RKO (cell line): Measurements from ENCODE around the gene NR3C2.

Source experiments
- DNase-seq: peaks from one replicate; pipeline ENCODE4 v3.0.0-alpha.2; 2016; ENCODE audit warnings: low spot score

NR3C2 gene

DNA sequence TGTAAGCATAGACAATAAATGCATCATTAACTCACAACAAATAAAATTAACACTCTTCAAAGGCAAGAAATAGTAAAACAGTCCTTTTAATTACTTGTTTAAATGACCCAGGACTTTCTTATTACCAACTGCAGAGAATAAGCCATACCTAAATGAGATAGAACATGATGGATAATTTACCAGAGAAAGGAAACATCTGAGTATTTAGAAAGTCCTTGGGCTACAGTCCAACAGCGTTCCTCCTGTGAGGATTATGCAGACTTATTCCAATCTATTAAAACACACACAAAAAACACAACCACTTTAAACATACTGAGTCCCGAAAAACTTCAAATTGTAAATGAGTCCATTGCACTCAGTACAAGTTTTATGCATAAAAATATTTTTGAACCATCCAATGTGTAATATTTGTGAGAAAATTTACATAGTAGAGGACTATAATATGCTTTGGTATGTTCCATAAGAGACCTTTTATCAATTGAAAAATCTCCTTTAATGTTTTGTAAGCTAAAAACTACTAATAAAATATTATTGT lies 129.2 kb downstream of the NR3C2 start:
- DNase-seq = no peak

DNA sequence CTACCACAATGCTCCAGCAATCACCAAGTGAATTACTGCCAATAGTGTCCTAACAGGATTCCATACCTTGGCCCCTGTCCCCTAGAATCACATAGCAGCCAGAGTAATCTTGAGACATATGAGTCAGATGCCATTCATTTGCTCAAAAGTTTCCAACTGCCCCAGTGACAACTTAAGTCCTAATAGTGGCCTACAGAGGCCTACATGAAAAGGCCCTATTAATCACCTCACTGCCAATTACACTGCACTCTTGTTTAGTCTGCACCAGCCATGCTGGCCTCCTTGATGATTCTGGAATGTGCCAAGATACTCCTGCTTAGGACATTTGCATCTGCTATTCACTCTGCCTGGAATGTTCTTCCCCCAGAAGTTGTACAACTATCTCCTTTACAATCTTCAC lies 130.7 kb downstream of the NR3C2 start:
- DNase-seq = no peak

DNA sequence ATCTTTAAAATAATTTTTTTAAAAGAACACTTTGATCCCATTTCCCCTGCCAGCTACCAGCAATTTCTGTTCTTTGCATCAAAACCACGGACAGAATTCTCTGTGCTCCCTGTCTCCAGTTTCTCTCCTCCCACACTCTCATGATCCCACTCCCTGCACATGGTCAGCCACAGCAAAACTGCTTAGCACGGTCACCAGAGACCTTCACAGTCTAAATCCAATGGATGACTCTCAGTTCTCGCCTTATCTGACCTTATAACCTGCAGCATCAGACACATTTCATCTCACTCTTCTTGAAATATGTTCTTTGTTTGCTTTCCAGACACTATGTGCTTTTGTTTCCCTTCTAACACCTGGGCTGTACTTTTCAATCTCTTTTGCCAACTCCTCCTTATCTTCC lies 131.5 kb downstream of the NR3C2 start:
- no peak for DNase-seq

DNA sequence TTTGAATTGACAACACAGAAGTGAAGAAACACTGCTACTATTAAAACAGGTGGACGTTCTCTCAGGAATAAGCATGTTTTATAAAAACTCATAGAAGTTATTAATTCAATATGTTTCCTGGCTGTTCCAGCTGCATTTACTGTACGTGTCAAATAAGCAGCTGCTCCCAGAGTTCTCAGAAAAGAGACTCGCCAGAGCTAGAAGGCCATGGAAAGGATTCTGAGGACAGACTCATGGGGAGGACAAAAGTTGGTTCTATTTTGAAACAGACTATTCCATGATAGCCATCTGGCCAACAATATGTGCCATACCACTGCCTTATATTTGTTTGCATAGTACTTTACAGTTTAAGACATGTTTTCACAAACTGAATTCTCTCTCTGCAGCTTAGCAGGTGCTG lies 136.5 kb downstream of the NR3C2 start:
- no peak for DNase-seq

DNA sequence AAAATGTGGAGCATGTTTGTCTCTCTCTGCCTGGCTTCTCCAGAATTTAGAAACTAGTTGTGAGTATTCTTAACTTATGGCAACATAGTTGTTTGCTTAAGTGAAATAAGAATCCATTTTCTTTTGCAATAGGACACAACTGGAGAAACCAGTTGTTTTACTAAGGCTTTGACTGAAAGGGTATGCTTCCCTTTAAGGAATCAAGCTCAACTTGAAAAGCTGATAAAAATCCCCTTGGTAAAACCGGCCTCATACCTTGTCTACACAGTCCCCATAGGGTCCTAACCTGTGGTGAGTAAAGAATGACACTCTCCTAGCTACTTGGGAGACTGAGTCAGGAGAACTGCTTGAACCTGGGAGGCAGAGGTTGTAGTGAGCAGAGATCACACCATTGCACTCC lies 139.8 kb downstream of the NR3C2 start:
- DNase-seq = no peak

DNA sequence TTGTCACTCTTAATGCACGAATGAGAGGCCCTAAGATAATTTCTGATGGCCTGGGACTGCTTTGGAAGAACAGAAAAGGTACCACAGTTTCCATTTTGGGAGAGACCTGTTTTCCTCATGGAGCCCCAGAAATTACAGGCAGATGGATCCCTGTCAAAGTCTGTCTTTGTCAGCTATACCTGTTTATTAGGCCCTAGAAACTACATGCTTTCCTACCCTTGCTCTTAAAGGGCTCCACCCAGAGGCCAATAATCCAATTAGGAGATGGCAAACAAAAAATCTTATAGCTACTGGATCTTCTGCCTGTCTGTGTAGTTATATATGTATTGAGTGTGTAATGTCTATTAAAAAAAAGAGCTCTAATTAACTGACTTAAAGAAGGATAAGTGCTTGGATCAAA lies 141.3 kb downstream of the NR3C2 start:
- DNase-seq = no peak

DNA sequence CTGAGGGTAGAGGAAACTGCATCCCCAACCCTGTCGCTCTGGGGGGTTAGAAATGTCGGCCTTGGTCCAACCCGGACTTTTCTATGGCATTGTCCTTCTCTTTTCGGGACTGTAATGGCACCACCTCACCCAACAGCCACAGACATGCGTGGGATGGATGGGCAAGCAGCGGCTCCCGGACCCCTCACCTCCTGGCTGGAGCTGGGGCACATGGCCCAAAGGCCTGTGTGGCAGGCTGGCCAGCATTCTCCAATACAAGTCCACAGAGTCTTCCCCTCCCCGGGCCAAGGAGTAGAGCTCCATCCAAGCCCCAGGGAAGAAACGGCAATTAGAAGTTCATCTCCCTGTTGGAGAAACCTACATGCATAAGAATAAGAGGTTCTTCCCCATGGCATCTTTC lies 142.9 kb downstream of the NR3C2 start:
- no peak for DNase-seq

DNA sequence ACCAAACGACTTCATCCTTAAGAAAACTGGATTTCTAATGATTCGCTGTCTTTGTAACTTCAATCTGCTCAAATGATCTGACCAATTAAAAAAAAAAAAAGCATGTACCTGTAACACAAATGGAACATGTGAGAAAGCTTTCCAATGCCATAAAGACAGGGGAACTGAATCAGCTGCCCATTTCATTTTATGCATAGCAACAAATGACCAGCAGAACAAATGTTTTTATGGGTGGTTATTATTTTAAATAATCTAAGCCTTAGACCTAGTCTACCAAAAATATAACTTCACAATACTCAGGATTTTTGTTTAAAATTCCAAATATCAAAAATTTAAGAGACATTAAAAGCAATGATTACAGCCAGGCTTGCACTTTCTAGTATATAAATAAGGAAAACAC lies 145.7 kb downstream of the NR3C2 start:
- DNase-seq = no peak

DNA sequence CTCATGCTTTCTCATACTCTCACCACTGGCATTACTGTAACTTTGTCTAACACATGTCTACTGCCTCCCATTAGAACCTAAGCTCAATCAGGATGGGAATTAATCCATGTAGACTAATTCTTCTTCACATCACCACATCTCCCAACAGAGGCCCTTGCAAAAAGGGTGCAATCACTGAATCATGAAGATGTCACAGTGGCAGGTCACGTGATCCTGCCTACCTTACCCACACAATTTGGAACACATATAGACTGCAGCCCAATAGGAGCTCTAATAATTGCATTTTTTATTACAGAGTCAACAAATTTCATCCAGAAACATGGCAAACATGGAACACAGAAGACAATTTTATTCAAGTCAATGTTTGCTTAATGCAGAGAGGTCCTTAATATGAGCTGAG lies 146.6 kb downstream of the NR3C2 start:
- DNase-seq = no peak

DNA sequence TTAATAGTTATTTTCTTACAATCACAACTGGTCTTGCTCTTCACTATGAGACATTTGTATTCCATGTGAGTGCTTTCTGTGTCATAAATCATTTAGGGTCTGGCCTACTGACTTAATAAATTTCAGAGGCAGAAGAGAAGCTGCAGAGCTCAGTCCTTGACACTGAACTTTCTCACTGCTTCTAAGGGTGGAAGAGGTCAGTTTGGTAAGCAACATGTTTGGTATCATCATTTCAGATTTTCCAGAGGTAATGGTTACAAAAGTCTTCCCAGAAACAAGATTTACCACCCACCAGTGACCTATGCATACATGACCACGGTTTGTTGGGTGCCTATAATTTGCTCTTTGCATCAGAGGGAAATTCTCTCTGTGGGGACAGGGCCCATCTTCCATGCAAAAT lies 148.6 kb downstream of the NR3C2 start:
- DNase-seq = no peak

DNA sequence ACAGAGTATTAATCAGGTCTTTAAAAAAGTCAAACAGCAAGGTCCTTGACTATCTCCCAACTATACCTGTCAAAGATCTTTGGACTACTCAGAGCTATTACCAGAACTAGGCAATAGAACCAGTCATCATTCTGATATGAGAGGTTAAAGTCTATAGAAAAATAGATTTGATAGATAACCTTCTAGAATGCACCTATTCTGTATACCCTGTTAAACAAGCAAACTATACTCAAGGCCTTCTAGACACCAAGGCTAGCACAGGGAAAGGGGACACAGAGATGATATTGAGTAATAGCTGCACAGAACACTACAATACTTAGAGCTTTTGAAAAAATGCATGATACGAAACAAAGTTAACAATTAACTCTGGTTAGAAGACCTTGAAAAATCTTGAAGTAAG lies 149.5 kb downstream of the NR3C2 start:
- no peak for DNase-seq

DNA sequence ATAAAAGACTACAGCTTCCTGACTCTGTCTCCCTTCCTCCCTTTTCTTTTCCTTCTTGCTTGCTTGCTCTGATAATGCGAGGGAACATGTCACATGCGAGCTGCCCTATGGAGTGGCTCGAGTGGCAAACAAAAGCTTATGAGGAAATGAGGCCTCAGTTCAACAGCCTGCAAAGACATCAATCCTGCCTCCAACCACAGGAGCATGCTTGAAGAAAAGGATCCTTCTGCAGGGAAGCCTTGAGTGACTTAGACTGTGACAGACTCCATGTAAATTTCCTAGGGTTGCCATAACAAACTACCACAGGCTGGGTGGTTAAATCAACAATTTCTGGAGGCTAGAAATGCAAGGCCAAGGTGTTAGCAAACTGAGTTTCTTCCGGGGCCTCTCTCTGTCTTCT lies 152.5 kb downstream of the NR3C2 start:
- DNase-seq = no peak

DNA sequence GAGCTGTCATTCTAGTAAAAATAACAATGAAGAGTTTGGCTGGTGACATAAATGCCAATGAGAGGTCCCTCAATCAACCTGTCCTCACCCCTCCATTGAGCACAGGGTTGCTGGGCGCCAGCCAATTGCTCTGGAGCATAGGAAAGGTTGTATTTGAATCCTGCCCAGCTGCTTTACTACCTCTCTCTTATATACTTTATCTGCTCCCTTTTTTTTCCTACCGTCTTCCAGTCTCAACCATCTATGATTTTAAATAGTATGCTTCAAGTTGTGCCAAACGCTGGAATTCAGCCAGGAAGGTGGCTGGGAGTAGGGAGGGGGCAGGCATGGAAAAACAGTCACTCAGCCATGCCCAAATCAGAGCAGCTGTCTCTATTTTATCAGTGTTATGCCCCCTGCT lies 153.8 kb downstream of the NR3C2 start:
- no peak for DNase-seq

DNA sequence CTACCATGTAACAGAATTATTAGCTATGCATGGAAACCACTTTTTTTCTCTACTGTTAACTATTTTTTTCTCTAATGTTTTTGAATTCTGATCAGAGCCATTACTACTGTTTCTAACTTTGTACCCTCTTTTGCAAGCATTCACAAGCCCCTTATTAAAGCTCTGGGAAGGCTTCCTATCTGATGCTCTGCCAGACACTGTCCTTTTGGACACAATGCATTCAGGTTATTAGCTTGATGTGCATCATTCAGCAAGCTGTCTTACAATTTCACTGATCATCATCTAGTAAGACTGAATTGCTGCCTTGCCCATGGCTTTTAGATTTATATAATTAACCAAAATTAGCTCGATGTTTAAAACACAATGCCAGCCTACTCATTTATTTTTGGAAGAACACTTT lies 155.1 kb downstream of the NR3C2 start:
- no peak for DNase-seq

DNA sequence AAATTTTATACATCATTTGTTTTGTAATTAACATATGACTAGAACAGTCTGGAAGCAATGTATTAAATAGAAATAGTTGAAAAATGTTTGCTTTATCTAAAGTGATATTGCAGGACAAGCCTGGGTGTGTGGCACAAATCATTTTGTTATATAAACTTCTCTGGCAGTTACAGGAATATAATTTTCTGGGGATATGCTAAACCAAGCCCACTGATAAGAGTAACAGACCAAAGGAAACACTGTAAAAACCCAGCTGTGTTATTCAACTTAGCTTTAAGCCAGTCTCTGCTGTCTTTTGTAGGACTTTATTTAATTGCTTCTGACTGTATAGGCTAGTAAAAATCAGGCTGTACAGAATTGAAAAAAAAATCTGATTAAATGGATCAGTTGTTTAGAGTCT lies 156.2 kb downstream of the NR3C2 start:
- no peak for DNase-seq

DNA sequence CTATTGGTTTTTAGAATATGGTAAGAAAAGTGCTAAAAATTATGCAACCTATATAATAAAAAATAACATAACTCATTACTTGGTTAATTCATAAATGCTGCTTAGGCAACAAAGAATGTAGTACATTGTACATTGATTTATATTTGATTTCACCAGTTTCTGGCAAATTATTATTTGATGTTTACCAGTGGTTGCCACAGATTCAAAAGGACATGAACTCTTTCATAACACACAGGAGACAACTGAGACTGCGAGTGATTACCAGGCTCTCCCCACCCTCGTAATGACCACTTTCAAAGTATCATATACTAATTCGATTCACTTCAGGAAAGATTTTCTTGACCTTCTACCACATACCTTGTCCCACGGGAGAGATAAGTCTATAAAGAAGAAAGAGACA lies 158.5 kb downstream of the NR3C2 start:
- DNase-seq = no peak

DNA sequence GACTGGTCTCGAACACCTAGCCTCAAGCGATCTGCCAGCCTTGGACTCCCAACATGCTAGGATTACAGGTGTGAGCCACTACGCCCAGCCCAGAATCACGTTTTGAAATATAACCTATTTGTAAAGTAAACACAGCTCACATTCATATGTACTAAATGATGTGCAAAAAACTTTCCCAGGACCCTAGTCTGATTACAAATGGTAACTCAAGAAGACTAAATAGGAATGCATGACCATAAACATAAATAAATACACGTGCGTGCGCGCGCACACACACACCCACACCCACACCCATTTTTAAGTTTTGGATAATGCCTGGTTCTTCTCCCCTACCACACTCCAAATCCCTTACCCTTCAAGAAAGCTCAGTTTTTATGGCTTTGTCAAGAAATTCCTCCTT lies 163.9 kb downstream of the NR3C2 start:
- no peak for DNase-seq

DNA sequence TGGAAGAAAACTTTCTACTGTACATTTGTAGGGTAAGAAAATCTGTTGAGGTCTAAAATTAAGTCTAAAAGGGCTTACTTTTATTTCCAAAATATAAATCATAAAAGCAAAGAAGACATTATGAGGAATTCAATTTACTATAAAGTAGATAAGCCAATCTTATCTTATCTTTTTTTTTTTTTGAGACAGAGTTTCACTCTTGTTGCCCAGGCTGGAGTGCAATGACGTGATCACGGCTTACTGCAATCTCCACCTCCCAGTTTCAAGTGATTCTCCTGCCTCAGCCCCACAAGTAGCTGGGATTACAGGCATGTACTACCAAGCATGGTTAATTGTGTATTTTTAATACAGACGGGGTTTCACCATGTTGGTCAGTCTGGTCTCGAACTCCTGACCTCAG lies 166.9 kb downstream of the NR3C2 start:
- DNase-seq = no peak

DNA sequence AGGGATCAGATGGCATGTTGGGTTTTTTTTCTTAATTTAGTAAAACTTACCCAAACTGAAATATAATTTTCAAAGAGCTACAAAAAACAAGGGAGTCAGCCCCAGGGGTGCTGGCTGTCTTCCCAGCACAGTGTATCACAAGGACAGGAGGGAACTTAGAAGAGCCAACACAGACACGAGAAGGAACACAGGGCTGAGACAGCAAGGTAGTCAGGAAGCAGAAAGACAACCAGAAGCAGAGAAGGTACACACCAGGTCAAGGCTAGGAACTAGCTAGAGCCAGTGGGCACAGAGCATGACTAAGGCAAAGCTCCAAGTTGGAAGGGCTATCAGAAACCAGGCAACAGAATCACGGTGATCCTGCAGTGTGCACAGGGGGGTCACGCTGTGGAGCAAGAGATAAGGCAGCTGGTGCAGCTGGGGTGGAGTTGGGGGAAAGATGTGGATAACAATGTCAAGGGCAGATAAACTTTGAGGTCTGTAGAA lies 168.7 kb downstream of the NR3C2 start:
- no peak for DNase-seq

DNA sequence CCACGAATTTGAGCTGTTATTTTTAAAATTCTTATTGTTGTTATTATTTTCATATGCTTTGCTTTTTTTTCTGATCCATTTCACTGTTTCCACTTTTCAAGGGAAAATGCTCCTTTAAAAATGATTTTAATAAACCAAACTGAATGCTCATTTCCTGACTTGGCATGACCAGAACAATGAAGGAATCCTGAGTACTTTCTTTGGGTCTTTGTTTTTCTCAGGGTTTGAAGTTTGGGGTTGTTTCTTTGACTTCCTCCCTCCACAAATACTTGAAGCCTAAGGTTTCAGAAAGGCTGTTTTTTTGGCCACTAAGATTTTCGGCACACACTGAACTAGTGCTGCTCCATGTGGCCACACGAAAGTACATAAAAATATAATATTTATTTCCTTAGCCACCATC lies 171.0 kb downstream of the NR3C2 start:
- DNase-seq = no peak

DNA sequence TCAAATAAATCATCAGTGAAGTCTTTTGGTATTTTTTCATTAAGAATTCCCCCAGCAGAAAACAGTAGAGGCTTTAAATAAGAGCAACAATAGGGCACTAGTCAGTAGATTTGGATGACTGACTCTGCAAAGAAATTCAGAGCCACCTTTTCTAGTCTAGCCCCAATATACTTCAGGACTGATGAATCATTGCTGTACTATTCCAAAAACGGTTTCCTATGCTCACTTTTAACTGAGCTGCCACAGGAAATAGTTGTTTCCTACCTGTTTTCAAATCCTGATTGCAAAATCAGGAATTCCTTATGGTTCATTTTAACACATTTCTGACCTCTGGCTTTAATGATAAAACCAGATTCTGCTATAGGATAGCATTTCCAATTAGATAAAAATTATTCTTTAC lies 171.6 kb downstream of the NR3C2 start:
- no peak for DNase-seq

DNA sequence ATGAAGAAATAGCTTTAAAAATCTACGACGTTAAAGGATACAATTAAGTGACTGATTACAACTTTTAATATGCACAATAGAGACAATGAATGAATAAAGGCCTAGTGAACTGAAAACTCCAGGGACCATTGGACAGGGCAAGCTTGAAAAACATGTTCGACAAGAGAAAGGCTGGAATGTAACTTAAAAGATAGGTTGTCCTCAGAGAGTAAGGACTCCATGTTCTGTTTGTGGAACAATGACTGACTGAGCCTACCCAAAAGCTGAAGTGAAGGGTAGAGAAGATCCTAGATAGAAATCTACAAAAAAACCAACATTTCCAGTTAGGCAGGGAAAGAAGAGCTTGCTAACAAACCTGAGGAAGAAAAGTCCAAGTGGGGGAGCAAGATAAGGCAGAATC lies 173.4 kb downstream of the NR3C2 start:
- DNase-seq = no peak

DNA sequence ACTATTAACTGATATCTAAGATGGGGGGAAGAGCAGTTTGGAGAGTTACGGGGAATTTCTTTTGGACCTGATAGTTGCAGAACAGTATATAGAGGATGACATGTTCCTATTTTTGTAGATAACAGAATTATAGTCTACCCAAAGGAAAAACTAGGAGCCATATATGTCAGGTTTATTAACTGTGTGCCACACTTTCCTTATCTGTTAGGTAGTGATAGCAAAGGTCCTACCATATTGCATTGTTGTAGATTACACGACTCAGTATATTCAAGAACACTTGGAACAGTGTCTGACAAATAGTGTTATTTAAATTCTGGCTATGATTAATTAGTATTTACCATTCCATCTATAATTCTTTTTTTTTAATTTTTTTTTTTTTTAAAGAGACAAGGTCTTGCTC lies 175.3 kb downstream of the NR3C2 start:
- no peak for DNase-seq

DNA sequence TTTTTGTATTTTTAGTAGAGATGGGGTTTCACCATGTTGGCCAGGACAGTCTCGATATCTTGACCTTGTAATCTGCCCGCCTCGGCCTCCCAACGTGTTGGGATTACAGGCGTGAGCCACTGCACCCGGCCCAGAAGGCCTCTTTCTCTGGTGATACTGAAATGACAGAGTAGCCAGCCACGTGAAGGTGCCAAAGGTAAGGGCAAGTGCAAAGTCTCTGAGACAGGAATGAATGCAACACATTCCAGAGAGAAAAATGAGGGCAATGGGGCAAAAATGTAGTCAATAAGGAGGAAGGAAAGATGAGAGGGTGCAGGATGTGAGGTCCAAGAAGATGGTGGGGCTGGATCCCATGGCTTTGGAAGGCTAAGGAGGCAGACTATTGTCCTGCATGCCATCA lies 176.0 kb downstream of the NR3C2 start:
- no peak for DNase-seq

DNA sequence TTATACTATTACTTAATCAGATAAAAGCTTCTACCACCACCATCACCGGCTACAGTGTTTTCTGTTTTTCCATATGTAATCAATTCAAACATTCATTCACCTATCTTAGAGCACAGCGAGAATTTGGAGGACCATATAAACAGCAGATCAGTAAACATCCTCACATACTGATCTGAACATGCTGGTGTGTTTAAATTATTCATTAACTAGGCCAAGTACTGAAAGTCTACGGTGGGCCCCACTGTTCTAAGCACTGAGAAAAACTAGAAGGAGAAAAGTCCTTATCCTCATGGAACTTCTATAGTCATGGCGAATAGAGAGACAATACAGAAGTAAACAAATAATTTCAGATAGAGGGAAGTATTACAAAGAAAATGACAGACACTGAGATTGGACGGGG lies 176.6 kb downstream of the NR3C2 start:
- DNase-seq = no peak
